Measurements from ENCODE around the gene C12orf57. TPM values are rescaled to one million over a fixed set of nuclear protein-coding genes. Genes with fewer than 3 reads are reported as not detected.

C12orf57 gene
- polyA plus RNA-seq, 1 donor from 2014 or later, result 500 TPM

DNA sequence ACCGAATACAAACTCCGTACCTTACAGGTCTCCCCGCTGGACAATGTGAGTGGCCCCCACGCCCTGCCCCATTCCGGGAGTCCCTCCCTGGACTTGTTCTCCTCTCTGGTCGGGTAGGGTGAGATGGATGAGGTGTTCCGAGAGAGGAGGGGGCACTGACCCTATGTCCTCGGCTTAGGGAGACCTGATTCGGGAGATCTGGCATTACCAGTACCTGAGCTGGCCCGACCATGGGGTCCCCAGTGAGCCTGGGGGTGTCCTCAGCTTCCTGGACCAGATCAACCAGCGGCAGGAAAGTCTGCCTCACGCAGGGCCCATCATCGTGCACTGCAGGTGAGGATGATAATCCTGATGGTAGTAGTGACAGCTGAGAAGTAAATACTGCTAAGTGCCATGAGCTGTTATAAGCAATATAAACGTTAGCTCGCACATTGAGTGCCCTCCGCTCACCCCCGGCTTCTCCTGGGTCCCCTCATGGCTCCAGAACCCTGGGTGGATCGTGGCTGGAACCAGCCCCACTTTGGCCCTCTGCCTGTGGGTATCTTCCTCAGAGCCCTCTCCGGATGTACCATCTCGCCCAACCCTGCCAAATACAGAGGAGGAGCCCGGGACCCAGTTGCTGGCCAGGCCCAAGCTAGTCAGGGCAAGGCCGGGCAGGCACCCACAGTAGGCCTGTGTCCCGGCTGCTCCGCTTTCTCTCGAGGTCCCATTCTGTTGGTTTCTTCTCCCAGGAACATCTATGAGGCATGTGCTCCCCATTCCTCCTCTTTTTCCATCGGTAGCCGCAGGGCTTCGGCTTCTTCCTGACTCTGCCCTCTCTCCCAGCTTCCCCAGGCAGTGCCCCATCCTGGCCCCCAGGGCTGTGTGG lies 14.2 kb downstream of the C12orf57 start:
- Histone ChIP-seq H3K27ac (ENCODE audit: low read length) (no peak overlapping the region), H3K9ac (ENCODE audit: low read length) (no peak overlapping the region), H3K4me3 (ENCODE audit: low read length) (no peak overlapping the region), H3K36me3 (ENCODE audit: insufficient read depth, low read length) (no peaks in the 10 kb centered on the region), H3K4me2 (ENCODE audit: low read length) (no peak overlapping the region), H3K9me2 (ENCODE audit: insufficient read depth, low read length) (no peaks in the 10 kb centered on the region), H2AFZ (ENCODE audit: low read depth, low read length) (no peak overlapping the region), H4K20me1 (ENCODE audit: insufficient read depth) (no peaks in the 10 kb centered on the region), H3K9me3 (ENCODE audit: low read length) (no peaks in the 10 kb centered on the region), H3K27me3 (ENCODE audit: insufficient read depth, low read depth, low read length) (no peaks in the 10 kb centered on the region), H3K79me2 (replicated peaks; ENCODE audit: insufficient read depth, low read length) (no peaks in the 10 kb centered on the region), H3F3A (ENCODE audit: insufficient read depth, low read length, poor library complexity, severe bottlenecking) (no peaks in the 10 kb centered on the region)
- TF ChIP-seq SMC3 (conservative IDR thresholded peaks at IDR 0.05; ENCODE audit: poor library complexity) (no peak), EZH2 (IDR thresholded peaks at IDR 0.05; ENCODE audit: borderline replicate concordance, insufficient read depth, low read length, poor library complexity, severe bottlenecking) (no peak), TAF1 (IDR thresholded peaks at IDR 0.05; ENCODE audit: low read depth) (no peak), EP300 (conservative IDR thresholded peaks at IDR 0.05; ENCODE audit: poor library complexity, severe bottlenecking) (no peak), MXI1 (conservative IDR thresholded peaks at IDR 0.05; ENCODE audit: poor library complexity, severe bottlenecking) (no peak), RAD21 (conservative IDR thresholded peaks at IDR 0.05) (no peak), POLR2AphosphoS5 (IDR thresholded peaks at IDR 0.05) (no peak)
- TF ChIP-seq, protein P1, sequence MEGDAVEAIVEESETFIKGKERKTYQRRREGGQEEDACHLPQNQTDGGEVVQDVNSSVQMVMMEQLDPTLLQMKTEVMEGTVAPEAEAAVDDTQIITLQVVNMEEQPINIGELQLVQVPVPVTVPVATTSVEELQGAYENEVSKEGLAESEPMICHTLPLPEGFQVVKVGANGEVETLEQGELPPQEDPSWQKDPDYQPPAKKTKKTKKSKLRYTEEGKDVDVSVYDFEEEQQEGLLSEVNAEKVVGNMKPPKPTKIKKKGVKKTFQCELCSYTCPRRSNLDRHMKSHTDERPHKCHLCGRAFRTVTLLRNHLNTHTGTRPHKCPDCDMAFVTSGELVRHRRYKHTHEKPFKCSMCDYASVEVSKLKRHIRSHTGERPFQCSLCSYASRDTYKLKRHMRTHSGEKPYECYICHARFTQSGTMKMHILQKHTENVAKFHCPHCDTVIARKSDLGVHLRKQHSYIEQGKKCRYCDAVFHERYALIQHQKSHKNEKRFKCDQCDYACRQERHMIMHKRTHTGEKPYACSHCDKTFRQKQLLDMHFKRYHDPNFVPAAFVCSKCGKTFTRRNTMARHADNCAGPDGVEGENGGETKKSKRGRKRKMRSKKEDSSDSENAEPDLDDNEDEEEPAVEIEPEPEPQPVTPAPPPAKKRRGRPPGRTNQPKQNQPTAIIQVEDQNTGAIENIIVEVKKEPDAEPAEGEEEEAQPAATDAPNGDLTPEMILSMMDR (IDR thresholded peaks at IDR 0.05; ENCODE audit: poor library complexity, severe bottlenecking), result no peak
- TF ChIP-seq, protein P2, sequence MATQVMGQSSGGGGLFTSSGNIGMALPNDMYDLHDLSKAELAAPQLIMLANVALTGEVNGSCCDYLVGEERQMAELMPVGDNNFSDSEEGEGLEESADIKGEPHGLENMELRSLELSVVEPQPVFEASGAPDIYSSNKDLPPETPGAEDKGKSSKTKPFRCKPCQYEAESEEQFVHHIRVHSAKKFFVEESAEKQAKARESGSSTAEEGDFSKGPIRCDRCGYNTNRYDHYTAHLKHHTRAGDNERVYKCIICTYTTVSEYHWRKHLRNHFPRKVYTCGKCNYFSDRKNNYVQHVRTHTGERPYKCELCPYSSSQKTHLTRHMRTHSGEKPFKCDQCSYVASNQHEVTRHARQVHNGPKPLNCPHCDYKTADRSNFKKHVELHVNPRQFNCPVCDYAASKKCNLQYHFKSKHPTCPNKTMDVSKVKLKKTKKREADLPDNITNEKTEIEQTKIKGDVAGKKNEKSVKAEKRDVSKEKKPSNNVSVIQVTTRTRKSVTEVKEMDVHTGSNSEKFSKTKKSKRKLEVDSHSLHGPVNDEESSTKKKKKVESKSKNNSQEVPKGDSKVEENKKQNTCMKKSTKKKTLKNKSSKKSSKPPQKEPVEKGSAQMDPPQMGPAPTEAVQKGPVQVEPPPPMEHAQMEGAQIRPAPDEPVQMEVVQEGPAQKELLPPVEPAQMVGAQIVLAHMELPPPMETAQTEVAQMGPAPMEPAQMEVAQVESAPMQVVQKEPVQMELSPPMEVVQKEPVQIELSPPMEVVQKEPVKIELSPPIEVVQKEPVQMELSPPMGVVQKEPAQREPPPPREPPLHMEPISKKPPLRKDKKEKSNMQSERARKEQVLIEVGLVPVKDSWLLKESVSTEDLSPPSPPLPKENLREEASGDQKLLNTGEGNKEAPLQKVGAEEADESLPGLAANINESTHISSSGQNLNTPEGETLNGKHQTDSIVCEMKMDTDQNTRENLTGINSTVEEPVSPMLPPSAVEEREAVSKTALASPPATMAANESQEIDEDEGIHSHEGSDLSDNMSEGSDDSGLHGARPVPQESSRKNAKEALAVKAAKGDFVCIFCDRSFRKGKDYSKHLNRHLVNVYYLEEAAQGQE (IDR thresholded peaks at IDR 0.05; ENCODE audit: borderline replicate concordance), result no peak

DNA sequence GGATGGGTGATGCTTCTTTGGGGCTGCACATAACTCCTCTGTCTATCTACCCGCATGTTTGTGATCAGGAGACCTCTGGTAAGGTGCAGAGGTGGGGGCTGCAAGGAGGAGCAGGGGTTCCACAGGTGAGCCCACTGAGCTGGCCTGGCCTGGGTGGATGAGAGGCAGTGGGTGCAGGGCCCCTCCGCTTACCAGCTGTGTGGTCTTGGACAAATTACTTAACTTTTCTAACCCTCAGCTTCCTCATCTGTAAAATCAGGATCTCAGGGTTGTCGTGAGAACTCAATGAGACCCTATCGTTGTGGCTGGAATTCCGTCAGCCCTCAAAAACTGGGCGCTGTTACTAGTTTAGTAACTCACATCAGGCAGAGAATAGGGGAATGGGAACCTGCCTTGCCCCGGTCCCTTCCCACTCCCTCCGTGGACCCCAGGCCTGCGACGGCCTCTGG lies 14.8 kb downstream of the C12orf57 start:
- Histone ChIP-seq H3F3A (ENCODE audit: insufficient read depth, low read length, poor library complexity, severe bottlenecking) (no peaks in the 10 kb centered on the region), H4K20me1 (ENCODE audit: insufficient read depth) (no peaks in the 10 kb centered on the region), H3K36me3 (ENCODE audit: insufficient read depth, low read length) (no peaks in the 10 kb centered on the region), H3K79me2 (replicated peaks; ENCODE audit: insufficient read depth, low read length) (no peaks in the 10 kb centered on the region), H3K27me3 (ENCODE audit: insufficient read depth, low read depth, low read length) (no peaks in the 10 kb centered on the region), H3K27ac (ENCODE audit: low read length) (no peak overlapping the region), H2AFZ (ENCODE audit: low read depth, low read length) (no peak overlapping the region), H3K9me3 (ENCODE audit: low read length) (no peaks in the 10 kb centered on the region), H3K9me2 (ENCODE audit: insufficient read depth, low read length) (no peaks in the 10 kb centered on the region), H3K4me2 (ENCODE audit: low read length) (no peak overlapping the region), H3K9ac (ENCODE audit: low read length) (no peak overlapping the region), H3K4me3 (ENCODE audit: low read length) (no peak overlapping the region)
- TF ChIP-seq EZH2 (IDR thresholded peaks at IDR 0.05; ENCODE audit: borderline replicate concordance, insufficient read depth, low read length, poor library complexity, severe bottlenecking) (no peak), SMC3 (conservative IDR thresholded peaks at IDR 0.05; ENCODE audit: poor library complexity) (no peak), TAF1 (IDR thresholded peaks at IDR 0.05; ENCODE audit: low read depth) (no peak), POLR2AphosphoS5 (IDR thresholded peaks at IDR 0.05) (no peak), RAD21 (conservative IDR thresholded peaks at IDR 0.05) (no peak)
